OCI-LY7 (cell line): Measurements from ENCODE around the gene NACC2.

ENCODE experiments used
- CTCF ChIP-seq: fragments of 200-600 bp; sonication (generic); conservative IDR thresholded peaks from 2 replicates; pipeline ENCODE4 v1.5.1; 2014; ENCODE audit warnings: mild to moderate bottlenecking, antibody characterized with exemption, low read length, moderate library complexity, mixed read lengths
- EZH2phosphoT487 ChIP-seq: fragments of 200-600 bp; sonication (generic); IDR thresholded peaks from 2 replicates; pipeline ENCODE4 v1.6.1; 2018; ENCODE audit warnings: low read depth, borderline replicate concordance, mild to moderate bottlenecking, mixed run types, antibody characterized with exemption, low read length, moderate library complexity, mixed read lengths

- no peak for TF ChIP-seq CTCF
- no peak for TF ChIP-seq EZH2phosphoT487
These were observed 132.3 kb downstream of the NACC2 start for GRCh38 chr9:135962696-135963307.
